NCI-H2081 treated with DMSO at 0.1 percent for 48 hours (cell line): ENCODE measurements around the gene KIAA1328.

Experiments
- DNase-seq: peaks from one replicate; lab custom pipeline; 2025; lab: John Stamatoyannopoulos, UW

Gene KIAA1328

GRCh38 chr18:36950960-36951359, 122.0 kb downstream of the KIAA1328 start:
- DNase-seq: no peak

- no peak for DNase-seq
These were observed 124.1 kb downstream of the KIAA1328 start for GRCh38 chr18:36953047-36953446.

GRCh38 chr18:36960038-36960437, 131.1 kb downstream of the KIAA1328 start:
- no peak for DNase-seq

GRCh38 chr18:36963464-36963863, 134.5 kb downstream of the KIAA1328 start:
- no peak for DNase-seq

- DNase-seq: no peak
These were observed 145.8 kb downstream of the KIAA1328 start for GRCh38 chr18:36974686-36975085.

GRCh38 chr18:36977121-36977520, 148.2 kb downstream of the KIAA1328 start:
- DNase-seq: no peak

GRCh38 chr18:36993068-36993467, 164.1 kb downstream of the KIAA1328 start:
- no peak for DNase-seq

- DNase-seq: no peak
These were observed 177.8 kb downstream of the KIAA1328 start for GRCh38 chr18:37006742-37007141.

- DNase-seq: no peak
These were observed 183.5 kb downstream of the KIAA1328 start for GRCh38 chr18:37012452-37012851.

GRCh38 chr18:37019157-37019827, 190.4 kb downstream of the KIAA1328 start:
- peak; percentile 25 for DNase-seq

- DNase-seq: no peak
These were observed 204.5 kb downstream of the KIAA1328 start for GRCh38 chr18:37033419-37033818.

GRCh38 chr18:37042381-37042780, 213.5 kb downstream of the KIAA1328 start:
- DNase-seq: no peak

GRCh38 chr18:37055137-37055802, 226.3 kb downstream of the KIAA1328 start:
- DNase-seq: no peak

- no peak for DNase-seq
These were observed 235.3 kb downstream of the KIAA1328 start for GRCh38 chr18:37064187-37064586.

- no peak for DNase-seq
These were observed 236.3 kb downstream of the KIAA1328 start for GRCh38 chr18:37065254-37065653.

GRCh38 chr18:37084912-37085311, 256.0 kb downstream of the KIAA1328 start:
- DNase-seq: no peak

GRCh38 chr18:37085362-37085761, 256.4 kb downstream of the KIAA1328 start:
- no peak for DNase-seq

GRCh38 chr18:37107748-37108522, 279.0 kb downstream of the KIAA1328 start:
- peak; percentile 17 for DNase-seq

GRCh38 chr18:37122877-37123276, 293.9 kb downstream of the KIAA1328 start:
- DNase-seq: no peak

- DNase-seq: no peak
These were observed 295.6 kb downstream of the KIAA1328 start for GRCh38 chr18:37124516-37124915.

- DNase-seq: no peak
These were observed 306.2 kb downstream of the KIAA1328 start for GRCh38 chr18:37135177-37135576.

- no peak for DNase-seq
These were observed 309.5 kb downstream of the KIAA1328 start for GRCh38 chr18:37138456-37138855.

- DNase-seq: no peak
These were observed 310.9 kb downstream of the KIAA1328 start for GRCh38 chr18:37139876-37140275.
